BJ (cell line): ENCODE data around the gene SLC28A1. TPM values are rescaled to one million over a fixed set of nuclear protein-coding genes. Genes with fewer than 3 reads are reported as not detected.

Source experiments
- CTCF ChIA-PET: fragments of 350-600 bp; formaldehyde crosslinking; extraction: SDS; loops from one replicate; lab custom pipeline; 2021; ENCODE audit warnings: antibody characterized with exemption, inconsistent platforms; lab: Yijun Ruan, JAX
- POLR2A ChIA-PET: fragments of 300-600 bp; sonication (Branson Sonifier 250); formaldehyde crosslinking; extraction: SDS; loops from one replicate; lab custom pipeline; 2021; ENCODE audit warnings: antibody characterized with exemption; lab: Charles Lee
- DNase-seq: peaks from one replicate; pipeline ENCODE4 v3.0.0-alpha.2; 2011; ENCODE audit warnings: low read depth
- H3K27me3 ChIP-seq: 2 replicates; pipeline ENCODE4 v1.6.0; 2011; ENCODE audit warnings: low read length; ENCODE audit not compliant: control insufficient read depth, insufficient read depth
- H3K36me3 ChIP-seq: 2 replicates; pipeline ENCODE4 v1.5.1; 2011; ENCODE audit warnings: low read length; ENCODE audit not compliant: control insufficient read depth, insufficient read depth
- H3K4me3 ChIP-seq: 2 replicates; pipeline ENCODE4 v1.5.1; 2011; ENCODE audit warnings: low read depth, mild to moderate bottlenecking, control low read depth, low read length
- polyA plus RNA-seq: library from polyadenylated mRNA; depleted of rRNA; stranded (reverse); fragments of >200 nt; gene quantifications from 2 replicates; pipeline ENCODE4 v1.2.3, GENCODE V29; 2011
- TF ChIP-seq, protein P1 (sequence below): IDR thresholded peaks from 2 replicates; pipeline ENCODE4 v1.5.1; 2011; ENCODE audit warnings: low read depth, mild to moderate bottlenecking, control low read depth, inconsistent platforms, low read length, moderate library complexity; ENCODE audit not compliant: insufficient read depth

The SLC28A1 gene
- polyA plus RNA-seq, 1 experiment, result 0.05 TPM

DNA sequence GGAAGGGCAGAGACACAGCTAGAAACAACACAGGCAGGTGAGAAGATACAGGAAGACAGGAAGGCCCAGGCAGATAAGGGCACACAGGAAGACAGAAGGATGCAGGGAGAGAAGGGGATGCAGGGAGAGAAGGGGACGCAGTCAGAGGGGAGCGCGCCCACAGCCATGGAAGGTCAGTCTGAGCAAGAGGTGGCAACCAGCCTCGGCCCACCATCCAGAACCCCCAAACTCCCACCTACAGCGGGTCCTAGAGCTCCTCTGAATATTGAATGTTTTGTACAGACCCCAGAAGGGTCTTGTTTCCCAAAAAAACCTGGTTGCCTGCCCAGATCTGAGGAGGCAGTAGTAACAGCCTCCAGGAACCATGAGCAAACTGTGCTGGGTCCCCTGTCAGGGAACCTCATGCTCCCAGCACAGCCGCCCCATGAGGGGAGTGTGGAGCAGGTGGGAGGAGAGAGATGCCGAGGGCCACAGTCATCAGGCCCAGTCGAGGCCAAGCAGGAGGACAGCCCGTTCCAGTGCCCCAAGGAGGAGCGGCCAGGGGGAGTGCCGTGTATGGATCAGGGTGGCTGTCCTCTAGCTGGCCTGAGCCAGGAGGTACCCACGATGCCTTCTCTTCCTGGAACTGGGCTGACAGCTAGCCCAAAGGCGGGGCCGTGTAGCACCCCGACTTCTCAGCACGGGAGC, 27.6 kb upstream of the SLC28A1 start:
- ChIA-PET CTCF (interaction anchor here (0.6 kb wide), 1 partner anchor 289 kb away, joined by 3 read pairs; no protein-coding TSS in a partner anchor), POLR2A (no interaction called here)
- Histone ChIP-seq H3K36me3 (no peaks in the 10 kb centered on the region), H3K4me3 (no peak overlapping the region), H3K27me3 (no peaks in the 10 kb centered on the region)
- no peak for DNase-seq
- TF ChIP-seq, protein P1, sequence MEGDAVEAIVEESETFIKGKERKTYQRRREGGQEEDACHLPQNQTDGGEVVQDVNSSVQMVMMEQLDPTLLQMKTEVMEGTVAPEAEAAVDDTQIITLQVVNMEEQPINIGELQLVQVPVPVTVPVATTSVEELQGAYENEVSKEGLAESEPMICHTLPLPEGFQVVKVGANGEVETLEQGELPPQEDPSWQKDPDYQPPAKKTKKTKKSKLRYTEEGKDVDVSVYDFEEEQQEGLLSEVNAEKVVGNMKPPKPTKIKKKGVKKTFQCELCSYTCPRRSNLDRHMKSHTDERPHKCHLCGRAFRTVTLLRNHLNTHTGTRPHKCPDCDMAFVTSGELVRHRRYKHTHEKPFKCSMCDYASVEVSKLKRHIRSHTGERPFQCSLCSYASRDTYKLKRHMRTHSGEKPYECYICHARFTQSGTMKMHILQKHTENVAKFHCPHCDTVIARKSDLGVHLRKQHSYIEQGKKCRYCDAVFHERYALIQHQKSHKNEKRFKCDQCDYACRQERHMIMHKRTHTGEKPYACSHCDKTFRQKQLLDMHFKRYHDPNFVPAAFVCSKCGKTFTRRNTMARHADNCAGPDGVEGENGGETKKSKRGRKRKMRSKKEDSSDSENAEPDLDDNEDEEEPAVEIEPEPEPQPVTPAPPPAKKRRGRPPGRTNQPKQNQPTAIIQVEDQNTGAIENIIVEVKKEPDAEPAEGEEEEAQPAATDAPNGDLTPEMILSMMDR, result no peak

DNA sequence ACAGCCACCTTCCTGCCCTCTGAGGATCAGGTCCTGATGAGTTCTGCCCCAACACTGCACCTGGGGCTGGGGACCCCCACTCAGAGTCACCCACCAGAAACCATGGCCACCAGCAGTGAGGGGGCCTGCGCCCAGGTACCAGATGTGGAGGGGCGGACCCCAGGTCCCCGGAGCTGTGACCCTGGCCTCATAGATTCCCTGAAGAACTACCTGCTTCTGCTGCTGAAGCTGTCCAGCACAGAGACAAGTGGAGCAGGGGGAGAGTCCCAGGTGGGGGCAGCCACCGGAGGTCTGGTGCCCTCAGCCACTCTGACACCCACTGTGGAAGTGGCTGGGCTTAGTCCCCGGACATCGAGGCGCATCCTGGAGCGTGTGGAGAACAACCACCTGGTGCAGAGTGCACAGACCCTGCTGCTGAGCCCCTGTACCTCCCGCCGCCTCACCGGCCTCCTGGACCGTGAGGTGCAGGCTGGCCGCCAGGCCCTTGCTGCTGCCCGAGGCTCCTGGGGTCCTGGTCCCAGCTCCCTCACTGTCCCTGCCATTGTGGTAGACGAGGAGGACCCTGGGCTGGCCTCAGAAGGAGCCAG, 27.0 kb upstream of the SLC28A1 start:
- CTCF ChIA-PET, result interaction anchor here (0.6 to 1.0 kb wide), 2 partner anchors 21 to 288 kb away, joined by 3 to 4 read pairs; no protein-coding TSS in a partner anchor

DNA sequence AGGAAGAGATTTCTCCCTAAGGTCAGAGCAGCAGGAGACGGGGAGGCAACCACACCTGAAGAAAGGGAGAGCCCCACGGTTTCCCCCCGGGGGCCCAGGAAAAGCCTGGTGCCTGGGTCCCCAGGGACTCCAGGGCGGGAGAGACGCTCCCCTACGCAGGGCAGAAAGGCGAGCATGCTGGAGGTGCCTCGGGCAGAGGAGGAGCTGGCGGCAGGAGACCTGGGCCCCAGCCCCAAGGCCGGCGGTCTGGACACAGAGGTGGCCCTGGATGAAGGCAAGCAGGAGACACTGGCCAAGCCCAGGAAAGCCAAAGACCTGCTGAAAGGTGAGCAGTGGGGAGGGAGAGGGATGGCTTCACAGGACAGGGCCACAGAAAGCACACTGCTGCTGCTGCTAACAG, 26.2 kb upstream of the SLC28A1 start:
- DNase-seq, result no peak
- Histone ChIP-seq H3K36me3 (no peaks in the 10 kb centered on the region), H3K27me3 (no peaks in the 10 kb centered on the region), H3K4me3 (no peak overlapping the region)
- ChIA-PET POLR2A (no interaction called here), CTCF (interaction anchor here (1.0 kb wide), 1 partner anchor 20 kb away, joined by 4 read pairs; no protein-coding TSS in a partner anchor)
- TF ChIP-seq, protein P1, result no peak

More for the DNA sequence above, 27.0 kb upstream of the SLC28A1 start:
- Histone ChIP-seq H3K4me3 (no peak overlapping the region), H3K27me3 (no peaks in the 10 kb centered on the region), H3K36me3 (no peaks in the 10 kb centered on the region)
- TF ChIP-seq, protein P1, result no peak
- POLR2A ChIA-PET, result no interaction called here
- no peak for DNase-seq

DNA sequence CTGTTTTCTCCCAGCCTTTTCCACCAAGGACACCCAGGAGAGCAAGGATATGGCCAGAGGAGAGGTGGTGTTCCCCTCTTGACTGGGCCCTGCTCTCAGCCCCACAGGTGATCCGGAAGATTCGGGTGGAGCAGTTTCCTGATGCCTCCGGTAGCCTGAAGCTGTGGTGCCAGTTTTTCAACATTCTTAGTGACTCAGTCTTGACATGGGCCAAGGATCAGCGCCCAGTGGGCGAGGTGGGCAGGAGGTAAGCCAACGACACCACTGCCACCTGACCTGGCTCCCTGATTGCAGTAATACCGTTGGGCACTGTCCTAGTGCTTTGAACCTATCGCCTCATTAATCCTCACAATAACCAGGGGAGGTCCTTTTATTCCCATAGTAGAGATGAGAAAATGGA, 25.3 kb upstream of the SLC28A1 start:
- TF ChIP-seq, protein P1, result no peak
- no peak for DNase-seq
- no peak overlapping the region for H3K4me3 ChIP-seq
- H3K27me3 ChIP-seq, result no peaks in the 10 kb centered on the region
- ChIA-PET CTCF (interaction anchor here (1.2 kb wide), 1 partner anchor 14 kb away, joined by 4 read pairs; no protein-coding TSS in a partner anchor), POLR2A (no interaction called here)
- no peaks in the 10 kb centered on the region for H3K36me3 ChIP-seq

DNA sequence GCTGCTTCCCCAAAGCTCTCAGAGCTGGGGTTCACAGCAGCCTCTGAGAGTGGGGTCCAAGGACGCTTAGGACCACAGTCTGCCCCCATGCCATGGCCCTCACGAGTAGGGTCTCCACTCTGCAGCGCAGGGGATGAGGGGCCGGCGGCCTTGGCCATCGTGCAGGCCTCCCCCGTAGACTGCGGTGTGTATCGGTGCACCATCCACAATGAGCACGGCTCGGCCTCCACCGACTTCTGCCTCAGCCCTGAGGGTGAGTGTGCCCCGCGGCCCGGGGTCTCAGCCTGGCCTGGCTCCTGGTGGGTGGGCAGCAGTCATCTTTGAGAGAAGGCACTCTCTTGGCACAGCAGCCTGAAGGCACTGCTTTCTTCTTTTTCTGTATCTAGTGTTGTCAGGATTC, 24.8 kb upstream of the SLC28A1 start:
- POLR2A ChIA-PET, result no interaction called here
- CTCF ChIA-PET, result interaction anchor here (1.2 kb wide), 1 partner anchor 14 kb away, joined by 4 read pairs; no protein-coding TSS in a partner anchor
- Histone ChIP-seq H3K4me3 (no peak overlapping the region), H3K27me3 (no peaks in the 10 kb centered on the region), H3K36me3 (no peaks in the 10 kb centered on the region)
- no peak for DNase-seq
- TF ChIP-seq, protein P1, result no peak
